Measurements from ENCODE around the gene RBBP5.

RBBP5 gene

DNA sequence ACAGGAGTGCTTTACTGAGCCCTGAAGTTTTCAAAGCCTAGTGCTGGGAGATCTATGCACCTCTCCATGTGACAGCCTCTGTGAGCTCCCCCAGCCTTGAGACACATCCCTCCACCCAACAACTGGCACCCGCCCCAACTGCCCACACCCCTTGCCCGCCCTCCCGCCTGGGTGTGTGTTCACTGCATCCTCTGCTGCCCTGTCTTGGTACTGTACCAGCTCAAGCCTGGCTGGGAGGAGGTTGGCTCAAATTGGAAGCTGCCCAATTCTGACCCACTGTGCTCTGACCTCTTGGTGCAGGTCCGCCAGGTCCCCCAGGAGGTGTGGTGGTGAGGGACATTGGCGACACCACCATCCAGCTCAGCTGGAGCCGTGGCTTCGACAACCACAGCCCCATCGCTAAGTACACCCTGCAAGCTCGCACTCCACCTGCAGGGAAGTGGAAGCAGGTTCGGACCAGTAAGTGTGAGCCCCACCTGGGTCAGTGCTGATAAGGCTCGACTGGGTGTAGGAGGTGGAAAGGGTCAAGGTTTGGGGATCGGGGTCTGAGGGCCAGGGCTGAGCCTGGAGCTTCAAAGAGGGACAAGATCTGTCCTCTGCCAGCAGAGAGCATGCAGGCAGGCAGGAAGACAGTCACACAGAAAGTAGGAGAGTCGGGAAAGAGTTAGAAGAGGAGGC, 55.5 kb downstream of the RBBP5 start:
- no peak overlapping the region for H3K27ac ChIP-seq
- H3K4me3 ChIP-seq = no peak overlapping the region
- peak; percentile 61 for DNase-seq (ENCODE audit: low spot score)
- TF ChIP-seq, protein P1, sequence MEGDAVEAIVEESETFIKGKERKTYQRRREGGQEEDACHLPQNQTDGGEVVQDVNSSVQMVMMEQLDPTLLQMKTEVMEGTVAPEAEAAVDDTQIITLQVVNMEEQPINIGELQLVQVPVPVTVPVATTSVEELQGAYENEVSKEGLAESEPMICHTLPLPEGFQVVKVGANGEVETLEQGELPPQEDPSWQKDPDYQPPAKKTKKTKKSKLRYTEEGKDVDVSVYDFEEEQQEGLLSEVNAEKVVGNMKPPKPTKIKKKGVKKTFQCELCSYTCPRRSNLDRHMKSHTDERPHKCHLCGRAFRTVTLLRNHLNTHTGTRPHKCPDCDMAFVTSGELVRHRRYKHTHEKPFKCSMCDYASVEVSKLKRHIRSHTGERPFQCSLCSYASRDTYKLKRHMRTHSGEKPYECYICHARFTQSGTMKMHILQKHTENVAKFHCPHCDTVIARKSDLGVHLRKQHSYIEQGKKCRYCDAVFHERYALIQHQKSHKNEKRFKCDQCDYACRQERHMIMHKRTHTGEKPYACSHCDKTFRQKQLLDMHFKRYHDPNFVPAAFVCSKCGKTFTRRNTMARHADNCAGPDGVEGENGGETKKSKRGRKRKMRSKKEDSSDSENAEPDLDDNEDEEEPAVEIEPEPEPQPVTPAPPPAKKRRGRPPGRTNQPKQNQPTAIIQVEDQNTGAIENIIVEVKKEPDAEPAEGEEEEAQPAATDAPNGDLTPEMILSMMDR (IDR thresholded peaks at IDR 0.05) = no peak

DNA sequence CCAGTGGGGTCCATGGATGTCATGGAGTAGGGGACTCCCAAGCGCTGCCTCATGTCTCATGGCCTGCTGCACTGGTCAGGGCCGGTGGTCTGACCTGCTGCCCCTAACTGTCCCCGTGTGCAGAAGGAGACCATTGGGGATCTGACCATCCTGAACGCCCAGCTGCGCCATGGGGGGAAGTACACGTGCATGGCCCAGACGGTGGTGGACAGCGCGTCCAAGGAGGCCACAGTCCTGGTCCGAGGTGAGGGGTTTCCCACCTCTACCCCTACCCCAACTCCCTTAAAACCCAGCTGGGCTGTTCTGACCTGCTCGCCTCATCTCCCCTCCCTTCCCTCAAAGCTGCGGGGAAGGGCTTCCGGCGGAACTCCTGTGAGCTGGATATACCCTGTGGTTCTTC, 56.1 kb downstream of the RBBP5 start:
- TF ChIP-seq, protein P1 (IDR thresholded peaks at IDR 0.05) = no peak
- Histone ChIP-seq H3K27ac (no peak overlapping the region), H3K4me3 (no peak overlapping the region)
- DNase-seq (ENCODE audit: low spot score) = peak; percentile 64

DNA sequence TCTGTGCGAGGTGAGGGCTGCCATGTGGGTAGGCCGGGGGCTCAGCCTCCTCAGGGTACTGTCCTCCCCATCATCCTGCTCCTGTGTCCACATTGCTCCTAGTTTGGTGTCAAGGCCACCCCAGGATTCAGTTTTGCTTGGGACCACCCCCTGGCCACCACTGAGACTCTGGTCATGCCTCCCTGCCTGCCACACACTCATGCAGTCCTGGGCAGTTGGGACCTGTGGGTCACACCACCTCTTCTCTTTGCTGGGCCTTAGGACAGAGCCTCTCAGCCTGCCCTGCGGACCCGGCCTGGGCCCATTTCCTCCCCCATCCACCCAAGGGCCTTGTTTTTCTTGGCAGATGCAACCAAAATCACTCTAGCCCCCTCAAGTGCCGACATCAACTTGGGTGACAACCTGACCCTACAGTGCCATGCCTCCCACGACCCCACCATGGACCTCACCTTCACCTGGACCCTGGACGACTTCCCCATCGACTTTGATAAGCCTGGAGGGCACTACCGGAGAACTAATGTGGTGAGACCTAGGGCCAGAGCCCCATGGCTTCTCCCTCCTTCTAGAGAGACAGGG, 56.9 kb downstream of the RBBP5 start:
- no peak overlapping the region for H3K27ac ChIP-seq
- DNase-seq (ENCODE audit: low spot score) = peak; percentile 53
- TF ChIP-seq, protein P1 (IDR thresholded peaks at IDR 0.05) = no peak
- no peak overlapping the region for H3K4me3 ChIP-seq

DNA sequence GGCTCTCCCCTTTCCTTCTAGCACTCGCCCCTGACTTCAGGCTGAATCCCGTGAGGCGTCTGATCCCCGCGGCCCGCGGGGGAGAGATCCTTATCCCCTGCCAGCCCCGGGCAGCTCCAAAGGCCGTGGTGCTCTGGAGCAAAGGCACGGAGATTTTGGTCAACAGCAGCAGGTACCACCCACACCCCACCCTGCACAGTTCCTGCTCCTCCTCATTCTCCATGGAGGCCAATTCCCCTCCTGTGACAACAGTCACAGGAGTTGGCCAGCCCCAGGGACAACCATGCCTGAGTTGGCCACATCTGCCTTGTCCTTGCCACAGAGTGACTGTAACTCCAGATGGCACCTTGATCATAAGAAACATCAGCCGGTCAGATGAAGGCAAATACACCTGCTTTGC, 57.5 kb downstream of the RBBP5 start:
- no peak for DNase-seq (ENCODE audit: low spot score)
- Histone ChIP-seq H3K4me3 (no peak overlapping the region), H3K27ac (no peak overlapping the region)
- TF ChIP-seq, protein P1 (IDR thresholded peaks at IDR 0.05) = no peak

DNA sequence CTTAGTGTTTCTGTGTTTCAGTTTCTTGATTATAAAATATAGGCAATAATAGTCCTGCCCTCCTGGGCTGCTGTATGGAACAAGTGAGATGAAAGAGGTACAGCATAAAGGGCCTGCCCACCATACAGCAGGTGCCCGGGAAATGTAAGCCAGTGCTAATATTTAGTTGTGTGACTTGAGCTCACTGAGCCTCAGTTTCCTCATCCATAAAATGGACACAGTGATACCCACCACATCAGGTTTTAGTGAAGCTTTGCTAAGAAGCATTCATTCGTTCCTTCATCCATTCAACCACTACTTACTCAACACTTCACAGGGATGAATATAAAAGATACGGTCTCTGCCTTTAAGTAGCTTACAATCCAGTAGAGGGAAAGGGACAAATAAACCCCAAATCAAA, 58.9 kb downstream of the RBBP5 start:
- no peak for DNase-seq (ENCODE audit: low spot score)
- H3K4me3 ChIP-seq = no peak overlapping the region
- TF ChIP-seq, protein P1 (IDR thresholded peaks at IDR 0.05) = no peak
- H3K27ac ChIP-seq = no peak overlapping the region

DNA sequence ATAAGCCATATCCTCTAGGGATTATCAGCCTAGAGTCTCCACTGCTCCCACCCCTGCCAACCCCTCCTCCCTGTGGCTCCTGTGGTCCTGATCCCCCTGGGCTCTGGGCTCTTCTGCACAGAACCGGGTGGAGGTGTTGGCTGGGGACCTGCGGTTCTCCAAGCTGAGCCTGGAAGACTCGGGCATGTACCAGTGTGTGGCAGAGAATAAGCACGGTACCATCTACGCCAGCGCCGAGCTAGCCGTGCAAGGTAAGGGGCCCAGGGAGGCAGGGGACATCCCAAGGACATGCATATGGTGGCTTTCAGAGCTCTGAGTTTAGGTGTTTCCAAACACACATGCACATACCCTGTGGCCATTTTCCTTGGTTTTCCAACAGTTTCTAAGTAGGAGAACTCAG, 59.5 kb downstream of the RBBP5 start:
- Histone ChIP-seq H3K4me3 (no peak overlapping the region), H3K27ac (no peak overlapping the region)
- no peak for DNase-seq (ENCODE audit: low spot score)
- TF ChIP-seq, protein P1 (IDR thresholded peaks at IDR 0.05) = no peak

DNA sequence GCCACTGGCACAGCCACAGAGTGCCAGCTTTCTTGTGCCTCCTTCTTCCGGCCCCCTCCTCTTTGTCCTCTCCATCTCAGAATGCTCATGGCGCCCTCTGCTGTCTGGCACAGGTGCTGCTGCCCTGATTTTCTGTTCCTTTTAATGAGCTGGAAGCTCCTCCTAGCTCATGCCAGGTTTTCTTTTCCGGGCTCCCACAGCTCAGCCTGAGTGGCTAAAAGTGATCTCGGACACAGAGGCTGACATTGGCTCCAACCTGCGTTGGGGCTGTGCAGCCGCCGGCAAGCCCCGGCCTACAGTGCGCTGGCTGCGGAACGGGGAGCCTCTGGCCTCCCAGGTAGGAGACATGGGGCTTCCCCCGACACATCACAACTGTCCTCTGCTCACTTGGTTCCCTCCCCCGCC, 60.1 kb downstream of the RBBP5 start:
- no peak for DNase-seq (ENCODE audit: low spot score)
- Histone ChIP-seq H3K4me3 (no peak overlapping the region), H3K27ac (no peak overlapping the region)
- TF ChIP-seq, protein P1 (IDR thresholded peaks at IDR 0.05) = peak; percentile 70

Data from coronary artery (tissue), 2 donors.